Dedifferentiated amniotic fluid mesenchymal stem cell (primary cell): Measurements from ENCODE around the gene DIP2C.

Experiments
- DNase-seq: peaks from one replicate; pipeline ENCODE4 v3.0.0-alpha.2; 2016; ENCODE audit errors: extremely low spot score

The DIP2C gene

DNA sequence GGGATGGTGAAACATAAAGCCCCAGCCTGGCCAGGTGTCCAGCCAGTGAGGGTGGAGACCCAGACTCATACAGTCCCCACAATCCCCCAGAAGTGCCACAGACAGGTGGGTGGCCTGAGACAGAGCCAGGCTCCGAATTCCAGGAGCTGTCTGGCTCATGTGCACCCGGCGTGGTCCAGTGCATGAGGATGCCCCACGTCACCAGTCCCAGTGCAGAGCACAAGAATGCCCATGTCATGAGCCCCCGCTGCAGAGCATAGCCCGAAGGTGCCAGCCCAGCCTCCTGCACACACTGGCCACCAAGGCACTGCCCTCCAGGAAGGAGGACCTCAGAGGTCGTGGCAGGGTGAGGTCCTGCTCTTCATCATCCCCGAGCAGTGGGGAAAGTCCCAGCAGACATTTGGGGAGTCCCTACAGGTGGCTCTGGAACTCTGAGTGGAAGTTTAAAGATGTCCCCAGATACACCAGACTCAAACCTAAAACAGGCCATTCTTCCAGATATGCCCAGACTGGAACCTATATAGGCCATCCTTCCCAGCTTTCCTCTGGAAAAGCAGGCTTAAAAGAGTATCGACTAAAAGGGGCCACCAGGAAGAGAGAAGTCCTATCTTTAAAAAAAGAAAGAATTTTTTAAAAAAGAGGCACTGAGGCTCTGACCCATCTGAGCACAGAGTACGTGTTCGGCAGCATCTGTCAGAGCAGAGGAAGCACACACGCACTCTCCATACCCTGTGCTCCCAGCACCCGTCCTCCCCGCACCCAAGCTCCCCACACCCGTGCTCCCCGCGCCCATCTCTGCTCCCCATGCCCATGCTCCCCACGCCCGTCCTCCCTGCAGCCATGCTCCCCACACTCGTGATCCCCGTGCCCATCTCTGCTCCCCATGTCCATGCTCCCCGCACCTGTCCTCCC lies 11.5 kb downstream of the DIP2C start:
- DNase-seq: no peak

- no peak for DNase-seq
Measured at GRCh38 chr10:677038-677437, 12.4 kb downstream of the DIP2C start.

DNA sequence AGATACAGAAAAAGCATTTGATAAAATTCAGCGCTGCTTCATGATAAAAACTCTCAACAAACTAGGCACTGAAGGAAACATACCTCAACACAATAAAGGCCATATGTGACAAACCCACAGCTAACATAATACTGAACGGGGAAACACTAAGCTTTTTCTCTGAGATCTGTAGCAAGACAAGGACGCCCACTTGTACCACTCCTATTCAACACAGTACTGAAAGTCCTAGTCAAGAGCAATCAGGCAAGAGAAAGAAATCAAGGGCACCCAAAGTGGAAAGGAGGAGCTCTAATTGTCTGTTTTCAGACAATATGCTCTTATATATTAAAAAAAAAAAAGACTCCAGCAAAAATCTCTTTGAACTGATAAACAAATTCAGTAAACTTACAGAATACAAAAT lies 13.3 kb downstream of the DIP2C start:
- no peak for DNase-seq

GRCh38 chr10:675532-675931 lies 13.9 kb downstream of the DIP2C start:
- DNase-seq: no peak

DNA sequence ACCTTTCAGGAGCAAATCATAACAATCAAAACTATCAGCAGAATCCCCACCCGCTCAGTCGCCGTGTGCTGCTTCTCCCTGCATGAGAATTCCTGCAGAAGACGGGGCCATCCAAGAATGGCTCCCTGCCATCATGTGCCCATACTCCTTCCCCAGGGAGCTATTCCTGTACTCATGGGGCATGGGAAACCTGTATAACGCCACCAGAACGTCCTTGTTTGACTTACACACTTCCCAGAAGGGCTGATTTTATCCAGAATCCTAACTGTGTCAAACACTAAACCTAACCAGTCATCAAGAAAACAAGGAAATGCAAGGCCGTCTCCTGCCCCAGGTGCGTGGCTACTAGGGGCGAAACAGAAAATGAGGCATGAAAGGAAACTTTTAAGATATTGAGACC lies 16.0 kb downstream of the DIP2C start:
- no peak for DNase-seq

DNA sequence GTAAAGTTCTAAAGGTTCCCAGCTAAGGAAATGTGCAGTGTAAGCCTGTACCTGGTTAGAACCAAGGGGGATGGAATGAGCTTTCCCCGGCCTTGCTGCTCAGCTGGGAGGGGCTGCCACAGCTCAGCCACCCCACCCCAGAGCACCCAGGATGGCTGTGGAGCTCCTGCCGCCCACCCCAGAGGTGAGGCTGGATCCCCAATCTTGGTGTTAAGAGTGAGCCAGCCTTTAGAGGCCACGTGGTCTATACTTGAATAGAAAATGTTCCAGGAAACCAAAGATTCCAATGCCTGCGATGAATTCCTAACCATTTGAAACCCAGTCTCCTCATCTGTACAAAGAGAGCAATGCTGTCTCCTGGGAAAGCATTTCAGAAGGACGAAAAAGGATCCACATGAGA lies 16.5 kb downstream of the DIP2C start:
- DNase-seq: no peak

DNA sequence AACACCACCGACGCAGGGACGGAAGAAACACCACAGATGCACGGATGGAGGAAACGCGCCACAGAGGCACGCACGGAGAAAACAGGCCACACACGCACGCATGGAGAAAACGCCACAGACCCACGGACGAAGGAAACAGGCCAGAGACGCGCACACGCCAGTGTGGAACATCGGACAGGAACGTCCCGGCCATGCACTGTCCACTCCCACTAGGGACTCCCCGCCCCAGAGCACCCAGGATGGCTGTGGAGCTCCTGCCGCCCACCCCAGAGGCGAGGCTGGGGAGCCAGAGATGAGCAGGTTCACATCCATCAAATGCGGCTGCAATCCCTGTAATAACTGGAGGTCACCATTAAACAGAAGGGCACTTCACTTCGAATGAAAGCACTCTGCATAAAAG lies 17.3 kb downstream of the DIP2C start:
- DNase-seq: no peak

DNA sequence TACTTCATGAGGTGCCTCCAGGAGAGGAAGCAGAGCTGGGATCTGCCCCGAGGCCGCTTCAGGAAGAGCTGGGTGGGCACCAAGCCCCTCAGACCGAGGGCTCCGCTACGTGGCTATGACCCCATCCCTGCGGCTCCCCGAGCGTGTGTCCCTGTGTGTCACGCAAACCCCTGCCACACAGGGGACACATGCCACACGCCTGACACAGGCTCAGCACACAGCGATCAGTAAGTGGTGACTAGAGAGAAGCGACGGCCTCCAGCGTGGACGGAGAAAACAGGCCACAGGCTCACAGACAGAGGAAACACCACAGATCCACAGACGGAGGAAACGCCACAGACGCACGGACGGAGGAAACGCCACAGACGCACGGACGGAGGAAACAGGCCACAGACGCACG lies 18.5 kb downstream of the DIP2C start:
- no peak for DNase-seq

GRCh38 chr10:670038-670437 lies 19.4 kb downstream of the DIP2C start:
- no peak for DNase-seq

DNA sequence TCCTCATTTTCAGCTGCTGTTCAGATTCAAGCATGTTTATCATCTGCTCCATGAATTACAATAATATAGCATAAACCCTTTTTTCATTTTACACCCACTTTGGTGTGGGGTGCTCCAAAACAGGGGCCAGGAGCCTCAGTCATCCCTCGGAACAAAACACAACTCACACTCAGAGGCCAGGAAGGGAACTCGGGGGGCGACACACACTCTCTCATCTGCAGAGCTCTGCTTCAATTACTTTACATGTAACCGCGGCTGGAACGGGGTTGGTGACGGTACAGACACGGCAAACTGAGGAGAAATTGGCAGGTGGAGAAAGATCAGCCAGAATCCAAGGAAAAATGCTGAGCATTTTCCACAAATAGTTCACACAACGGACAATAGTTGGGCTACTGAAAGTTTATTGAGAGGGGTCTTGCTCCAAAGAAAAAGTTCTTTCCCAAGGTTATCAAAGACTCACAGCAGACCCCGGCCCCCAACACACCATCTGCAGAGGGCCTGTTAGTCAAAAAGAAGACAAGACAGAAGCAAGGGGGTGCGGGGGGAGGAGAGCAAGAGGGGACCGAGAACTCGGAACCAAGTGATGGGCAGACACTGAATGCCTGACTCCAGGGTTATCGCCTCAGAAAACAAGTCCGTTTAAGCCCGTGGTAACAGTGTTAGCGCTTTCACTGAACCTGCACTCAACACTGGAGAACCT lies 20.5 kb downstream of the DIP2C start:
- no peak for DNase-seq

- no peak for DNase-seq
Measured at GRCh38 chr10:667602-668143, 21.8 kb downstream of the DIP2C start.

DNA sequence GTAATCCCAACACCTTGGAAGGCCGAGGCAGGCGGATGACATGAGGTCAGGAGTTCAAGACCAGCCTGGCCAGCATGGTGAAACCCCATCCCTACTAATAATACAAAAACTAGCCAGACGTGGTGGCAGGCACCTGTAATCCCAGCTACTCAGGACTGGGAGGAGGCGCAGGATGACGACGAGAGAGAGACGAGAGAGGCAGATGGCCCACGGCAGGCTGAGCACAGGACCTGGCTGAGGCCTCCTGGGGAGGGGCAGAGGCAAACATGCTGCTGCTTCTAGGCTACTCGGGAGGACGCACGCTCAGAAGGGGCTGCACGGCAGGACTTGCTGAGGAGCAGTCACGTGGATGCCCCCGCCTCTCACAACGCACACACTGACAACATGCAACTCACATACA lies 22.4 kb downstream of the DIP2C start:
- DNase-seq: no peak

GRCh38 chr10:666237-667012 lies 23.0 kb downstream of the DIP2C start:
- no peak for DNase-seq

- DNase-seq: no peak
Measured at GRCh38 chr10:665579-666091, 23.8 kb downstream of the DIP2C start.

DNA sequence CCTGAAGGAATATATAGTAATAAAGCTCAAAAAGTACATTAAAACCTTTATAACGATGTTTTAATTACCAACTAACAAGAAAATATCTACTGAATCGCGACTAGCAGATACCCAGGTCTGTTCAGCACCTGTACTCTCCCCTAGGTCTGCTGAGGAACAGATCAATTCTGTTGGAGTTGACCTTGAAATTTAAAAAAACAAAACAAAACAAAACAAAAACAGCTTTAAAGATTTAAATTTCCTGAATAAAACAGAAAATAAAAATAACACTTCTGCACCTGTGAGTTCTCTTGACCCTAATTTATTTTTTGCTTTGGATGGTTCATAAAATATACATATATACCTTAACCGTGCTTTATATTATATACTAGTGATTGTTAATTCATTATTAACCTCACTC lies 24.6 kb downstream of the DIP2C start:
- no peak for DNase-seq

GRCh38 chr10:664301-664700 lies 25.2 kb downstream of the DIP2C start:
- DNase-seq: no peak

GRCh38 chr10:663831-664251 lies 25.6 kb downstream of the DIP2C start:
- no peak for DNase-seq

GRCh38 chr10:663466-663751 lies 26.1 kb downstream of the DIP2C start:
- no peak for DNase-seq

- DNase-seq: no peak
Measured at GRCh38 chr10:662686-663465, 26.6 kb downstream of the DIP2C start.

DNA sequence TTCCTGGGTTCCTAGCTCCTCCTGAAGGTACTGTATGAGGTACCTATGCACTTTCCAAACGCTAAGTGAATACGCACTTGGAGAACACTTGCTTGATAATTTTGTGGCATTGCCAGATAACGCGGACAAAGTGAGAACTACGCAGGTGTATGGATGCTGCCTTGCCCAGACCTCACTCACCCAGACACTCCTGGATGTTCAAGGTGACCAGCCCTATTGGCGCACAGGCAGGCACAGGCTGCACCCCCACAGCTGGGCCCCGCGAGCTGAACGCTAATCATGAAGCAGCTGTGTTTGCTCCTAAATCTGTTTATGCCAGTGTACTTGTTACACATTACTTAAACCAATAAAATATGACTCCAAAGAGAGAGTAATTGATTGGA lies 27.3 kb downstream of the DIP2C start:
- no peak for DNase-seq

DNA sequence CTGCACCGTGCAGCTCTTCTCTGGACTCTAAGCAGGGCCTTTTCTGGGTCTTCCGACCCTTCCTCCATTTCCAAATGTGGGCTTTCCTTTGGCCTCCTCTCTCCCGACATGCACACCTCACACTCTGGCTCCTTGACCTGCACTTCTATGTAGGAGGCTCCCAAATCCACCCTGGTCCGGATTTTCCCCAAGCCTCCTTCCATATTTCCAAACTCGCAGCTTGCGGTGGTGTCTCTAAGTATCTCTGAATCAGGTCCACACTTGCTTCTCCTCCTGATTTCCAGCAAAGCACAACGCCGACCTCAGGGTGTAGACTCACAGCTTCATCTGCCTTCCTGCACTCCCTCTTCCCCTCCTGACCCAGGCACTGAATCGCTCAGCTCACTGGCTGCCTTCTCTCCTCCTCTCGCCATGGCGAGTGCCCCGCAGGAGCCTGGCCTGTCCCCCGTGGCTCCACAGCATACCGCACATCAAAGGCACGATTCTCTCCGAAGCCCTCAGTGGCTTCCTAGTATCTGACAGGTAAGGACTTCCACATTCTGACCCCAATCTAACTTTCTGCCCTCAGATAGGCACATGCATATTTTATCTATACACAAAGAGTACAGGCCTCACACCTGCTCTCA lies 27.8 kb downstream of the DIP2C start:
- DNase-seq: no peak
